Spleen (tissue), 7 donors: ENCODE results near the gene HOXB7.

Experiments used
- POLR2A ChIP-seq, 3 donors: fragments of 450-650 bp; IDR thresholded peaks; one replicate each; pipeline ENCODE4 v1.5.1; 2017; ENCODE audit warnings: antibody characterized with exemption in 3 of 3, mild to moderate bottlenecking in 1 of 3
- TF ChIP-seq, protein P1 (sequence below), 11 experiments: fragments of 200-600 bp in 7 of 11; fragments of 450-650 bp in 4 of 11; sonication (generic) in 4 of 11; IDR thresholded peaks in 8 of 11; conservative IDR thresholded peaks in 3 of 11; 1 replicate in 7 of 11; 2 replicates in 4 of 11; pipeline versions ENCODE4 v1.4.0 to v1.8.0; 2016 to 2021; ENCODE audit warnings: antibody characterized with exemption in 11 of 11, inconsistent platforms in 4 of 11, mild to moderate bottlenecking in 1 of 11
- donor health status: DM: no; HTN: no; CAD: no; lungs with moderate emphysema.
- donor health status: DM: no; HTN: no; CAD: no.
- donor health status: DM: no; HTN: no; CAD: no.

DNA sequence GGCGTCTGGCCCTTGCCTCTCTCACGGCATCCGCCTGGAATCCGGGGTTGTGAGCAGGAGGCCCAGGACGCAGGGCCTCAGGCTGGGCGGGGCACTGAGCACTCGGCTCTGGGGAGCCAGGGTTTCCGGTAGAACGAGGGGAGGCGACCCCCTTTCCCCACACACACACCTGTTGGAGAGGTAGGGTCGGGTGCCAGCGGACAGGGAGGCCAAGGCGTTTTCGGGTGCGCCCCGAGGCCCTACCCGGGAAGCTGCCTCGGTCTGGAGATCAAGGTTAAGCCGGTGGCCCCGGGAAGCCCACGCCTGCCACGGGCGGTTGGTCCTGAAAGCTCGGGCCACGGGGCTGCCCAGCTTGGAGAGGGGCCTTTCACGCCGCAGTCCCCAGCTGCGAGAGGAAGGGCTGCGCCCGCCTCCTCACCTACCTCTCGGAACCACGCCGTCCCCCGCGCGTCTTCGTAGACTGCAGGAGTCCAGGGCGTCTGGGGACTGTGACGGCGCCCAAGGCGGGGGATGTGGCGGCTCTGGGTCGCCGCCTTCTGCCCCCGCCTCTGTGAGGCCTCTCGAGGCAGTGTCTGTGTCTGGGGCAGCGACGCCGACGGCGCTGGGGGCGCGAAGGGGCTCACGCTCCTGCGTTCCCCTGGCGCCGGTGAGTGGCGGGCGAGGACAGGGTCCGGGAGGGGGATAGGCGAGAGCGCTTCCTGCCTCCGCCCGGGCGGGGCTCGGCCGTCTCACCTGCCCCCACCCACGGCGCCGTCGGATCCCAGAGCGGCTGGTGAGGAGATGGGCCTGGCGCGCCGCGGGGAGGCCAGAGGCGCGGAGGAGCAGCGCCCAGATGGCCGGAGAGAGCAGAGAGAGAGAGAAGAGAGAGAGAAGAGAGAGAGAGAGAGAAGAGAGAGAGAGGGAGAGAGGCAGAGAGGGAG is 35.6 kb upstream of the HOXB7 start:
- TF ChIP-seq, protein P1, sequence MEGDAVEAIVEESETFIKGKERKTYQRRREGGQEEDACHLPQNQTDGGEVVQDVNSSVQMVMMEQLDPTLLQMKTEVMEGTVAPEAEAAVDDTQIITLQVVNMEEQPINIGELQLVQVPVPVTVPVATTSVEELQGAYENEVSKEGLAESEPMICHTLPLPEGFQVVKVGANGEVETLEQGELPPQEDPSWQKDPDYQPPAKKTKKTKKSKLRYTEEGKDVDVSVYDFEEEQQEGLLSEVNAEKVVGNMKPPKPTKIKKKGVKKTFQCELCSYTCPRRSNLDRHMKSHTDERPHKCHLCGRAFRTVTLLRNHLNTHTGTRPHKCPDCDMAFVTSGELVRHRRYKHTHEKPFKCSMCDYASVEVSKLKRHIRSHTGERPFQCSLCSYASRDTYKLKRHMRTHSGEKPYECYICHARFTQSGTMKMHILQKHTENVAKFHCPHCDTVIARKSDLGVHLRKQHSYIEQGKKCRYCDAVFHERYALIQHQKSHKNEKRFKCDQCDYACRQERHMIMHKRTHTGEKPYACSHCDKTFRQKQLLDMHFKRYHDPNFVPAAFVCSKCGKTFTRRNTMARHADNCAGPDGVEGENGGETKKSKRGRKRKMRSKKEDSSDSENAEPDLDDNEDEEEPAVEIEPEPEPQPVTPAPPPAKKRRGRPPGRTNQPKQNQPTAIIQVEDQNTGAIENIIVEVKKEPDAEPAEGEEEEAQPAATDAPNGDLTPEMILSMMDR (IDR thresholded peaks at IDR 0.05 in 8 of 11, conservative IDR thresholded peaks at IDR 0.05 in 3 of 11): no peak
- TF ChIP-seq POLR2A (IDR thresholded peaks at IDR 0.05): no peak
